GM10248 (cell line): ENCODE data around the gene KNOP1.

Experiments
- CTCF ChIA-PET: fragments of 300-600 bp; sonication (Branson Sonifier 250); formaldehyde crosslinking; extraction: SDS; loops from one replicate; lab custom pipeline; 2021; ENCODE audit warnings: antibody characterized with exemption; lab: Yijun Ruan, JAX
- POLR2A ChIA-PET: fragments of 350-650 bp; sonication (Branson Sonifier 250); formaldehyde crosslinking; extraction: SDS; loops from one replicate; lab custom pipeline; 2020; ENCODE audit warnings: antibody characterized with exemption; lab: Yijun Ruan, JAX
- DNase-seq: peaks from one replicate; pipeline ENCODE4 v3.0.0; 2012; ENCODE audit errors: extremely low spot score
- TF ChIP-seq, protein P1 (sequence below): IDR thresholded peaks from 2 replicates; pipeline ENCODE4 v1.5.1; 2012; ENCODE audit warnings: mild to moderate bottlenecking, low read depth; ENCODE audit errors: extremely low read depth, missing control alignments, control extremely low read depth

The KNOP1 gene

GRCh38 chr16:19757762-19758595, 40.0 kb upstream of the KNOP1 start:
- no peak for DNase-seq
- ChIA-PET CTCF (interaction anchor here (1.7 kb wide), 1 partner anchor 8 kb away, joined by 4 read pairs; no protein-coding TSS in a partner anchor), POLR2A (no interaction called here)
- TF ChIP-seq, protein P1, sequence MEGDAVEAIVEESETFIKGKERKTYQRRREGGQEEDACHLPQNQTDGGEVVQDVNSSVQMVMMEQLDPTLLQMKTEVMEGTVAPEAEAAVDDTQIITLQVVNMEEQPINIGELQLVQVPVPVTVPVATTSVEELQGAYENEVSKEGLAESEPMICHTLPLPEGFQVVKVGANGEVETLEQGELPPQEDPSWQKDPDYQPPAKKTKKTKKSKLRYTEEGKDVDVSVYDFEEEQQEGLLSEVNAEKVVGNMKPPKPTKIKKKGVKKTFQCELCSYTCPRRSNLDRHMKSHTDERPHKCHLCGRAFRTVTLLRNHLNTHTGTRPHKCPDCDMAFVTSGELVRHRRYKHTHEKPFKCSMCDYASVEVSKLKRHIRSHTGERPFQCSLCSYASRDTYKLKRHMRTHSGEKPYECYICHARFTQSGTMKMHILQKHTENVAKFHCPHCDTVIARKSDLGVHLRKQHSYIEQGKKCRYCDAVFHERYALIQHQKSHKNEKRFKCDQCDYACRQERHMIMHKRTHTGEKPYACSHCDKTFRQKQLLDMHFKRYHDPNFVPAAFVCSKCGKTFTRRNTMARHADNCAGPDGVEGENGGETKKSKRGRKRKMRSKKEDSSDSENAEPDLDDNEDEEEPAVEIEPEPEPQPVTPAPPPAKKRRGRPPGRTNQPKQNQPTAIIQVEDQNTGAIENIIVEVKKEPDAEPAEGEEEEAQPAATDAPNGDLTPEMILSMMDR = no peak

DNA sequence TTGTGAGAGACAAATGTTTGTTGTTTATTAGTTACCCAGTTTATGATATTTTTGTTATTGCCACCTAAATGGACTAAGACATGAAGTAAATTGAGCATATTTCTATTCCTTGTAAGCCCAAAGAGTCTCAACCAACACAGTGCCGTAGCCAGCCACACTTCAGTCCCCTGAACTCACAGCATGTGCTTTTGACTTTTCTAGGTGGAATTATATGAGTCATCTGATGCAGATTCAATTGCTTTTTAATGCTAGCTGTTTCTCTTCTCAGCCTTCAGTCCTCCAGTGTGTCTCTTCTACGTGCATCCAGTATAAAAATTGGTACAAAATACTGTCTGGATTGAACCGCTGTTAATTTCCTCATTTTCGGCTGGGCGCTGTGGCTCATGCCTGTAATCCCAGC, 39.0 kb upstream of the KNOP1 start:
- no peak for DNase-seq
- POLR2A ChIA-PET = no interaction called here
- CTCF ChIA-PET = no interaction called here
- TF ChIP-seq, protein P1 = no peak

DNA sequence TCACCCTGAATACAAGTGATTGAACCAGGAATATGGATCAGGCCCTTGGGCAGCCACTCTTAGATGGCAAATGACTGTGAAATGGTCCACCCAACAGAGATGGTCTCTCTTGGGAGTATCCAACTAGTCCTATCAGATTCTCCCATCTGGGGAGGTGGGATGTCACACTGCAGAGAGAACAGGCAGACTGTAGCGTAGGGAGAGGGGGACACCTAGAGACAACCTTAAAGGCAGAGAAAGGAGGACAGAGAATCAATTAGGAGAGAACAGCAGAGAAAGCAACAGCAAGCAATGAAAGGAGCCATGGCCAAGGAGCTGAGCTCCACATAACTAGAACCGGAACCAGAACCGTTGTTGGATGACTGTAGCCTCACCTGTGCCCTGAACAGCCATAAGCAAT, 37.2 kb upstream of the KNOP1 start:
- TF ChIP-seq, protein P1 = no peak
- ChIA-PET CTCF (interaction anchor here (0.9 kb wide), 1 partner anchor 8 kb away, joined by 3 read pairs; no protein-coding TSS in a partner anchor), POLR2A (no interaction called here)
- no peak for DNase-seq

- CTCF ChIA-PET = interaction anchor here (1.3 kb wide), 1 partner anchor 31 kb away, joined by 3 read pairs; no protein-coding TSS in a partner anchor
- POLR2A ChIA-PET = no interaction called here
- no peak for DNase-seq
- TF ChIP-seq, protein P1 = no peak
These were observed 36.6 kb upstream of the KNOP1 start for GRCh38 chr16:19754644-19755036.

GRCh38 chr16:19753815-19754643, 36.0 kb upstream of the KNOP1 start:
- ChIA-PET CTCF (interaction anchor here (1.3 kb wide), 1 partner anchor 31 kb away, joined by 3 read pairs; no protein-coding TSS in a partner anchor), POLR2A (no interaction called here)
- no peak for DNase-seq
- TF ChIP-seq, protein P1 = no peak
